ENCODE measurements around the gene CDC37.

CDC37 gene

DNA sequence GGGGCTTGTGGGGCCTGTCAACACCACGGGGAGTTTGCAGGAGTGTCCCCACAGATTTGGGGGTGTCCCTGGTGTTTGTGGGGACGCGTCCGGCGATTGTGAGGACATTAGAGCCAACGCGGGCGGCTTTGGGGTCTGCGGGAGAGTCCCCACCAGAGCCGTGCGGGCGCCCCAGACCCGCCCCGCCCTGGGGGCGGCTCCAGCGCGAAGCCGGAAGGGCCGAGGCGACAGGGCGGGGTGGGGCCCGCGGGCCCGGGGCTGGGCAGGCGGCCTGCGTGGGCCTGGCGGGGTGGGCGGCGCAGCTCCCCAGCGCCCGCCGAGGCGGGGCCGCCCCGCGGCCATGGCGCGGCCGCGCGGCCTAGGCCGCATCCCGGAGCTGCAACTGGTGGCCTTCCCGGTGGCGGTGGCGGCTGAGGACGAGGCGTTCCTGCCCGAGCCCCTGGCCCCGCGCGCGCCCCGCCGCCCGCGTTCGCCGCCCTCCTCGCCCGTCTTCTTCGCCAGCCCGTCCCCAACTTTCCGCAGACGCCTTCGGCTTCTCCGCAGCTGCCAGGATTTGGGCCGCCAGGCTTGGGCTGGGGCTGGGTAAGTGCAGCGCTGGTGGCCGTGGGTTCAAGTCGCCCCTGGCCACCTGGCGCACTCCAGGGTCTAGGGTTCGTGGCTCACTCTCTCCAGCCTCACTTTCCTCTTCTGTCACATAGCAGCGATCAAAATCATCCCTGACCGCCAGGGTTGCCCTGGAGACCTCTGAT is 27.3 kb upstream of the CDC37 start:
- peaks cover 0 to 25% (median 20%) of the 10 kb centered on the region in 4 donors for H3K4me1 ChIP-seq
- no peak for TF ChIP-seq CTCF (IDR thresholded peaks at IDR 0.05)
- intact Hi-C loops (cut with DNase I; ENCODE audit: low total_unique reads) = no loop called here
- no peaks in the 10 kb centered on the region for H3K36me3 ChIP-seq
- DNase-seq = peak; percentile 45 to 83
- peaks cover 0 to 19% of the 10 kb centered on the region in 2 donors for H3K27me3 ChIP-seq
- peak overlapping the region in 1 of 2 donors; percentile 45 for H3K27ac ChIP-seq
- peak overlapping the region; percentile 59 to 62 for H3K4me3 ChIP-seq
- no peaks in the 10 kb centered on the region for H3K9me3 ChIP-seq

- H3K27me3 ChIP-seq = peaks cover 0 to 31% of the 10 kb centered on the region in 2 donors
- TF ChIP-seq CTCF (IDR thresholded peaks at IDR 0.05) = no peak
Measured at GRCh38 chr19:10428996-10429381, 25.6 kb upstream of the CDC37 start.

GRCh38 chr19:10427169-10427568 is 23.8 kb upstream of the CDC37 start:
- intact Hi-C loops (cut with DNase I; ENCODE audit: low total_unique reads) = loop anchor here (10.0 kb wide), 1 partner anchor 48 kb away; no protein-coding TSS in a partner anchor
- peaks cover 0 to 38% of the 10 kb centered on the region in 2 donors for H3K27me3 ChIP-seq
- H3K36me3 ChIP-seq = no peaks in the 10 kb centered on the region
- H3K27ac ChIP-seq = no peak overlapping the region
- DNase-seq = no peak
- H3K4me1 ChIP-seq = peaks cover 0 to 29% (median 20%) of the 10 kb centered on the region in 4 donors
- no peaks in the 10 kb centered on the region for H3K9me3 ChIP-seq
- no peak overlapping the region for H3K4me3 ChIP-seq
- no peak for TF ChIP-seq CTCF (IDR thresholded peaks at IDR 0.05)

More at GRCh38 chr19:10428996-10429381, 25.6 kb upstream of the CDC37 start:
- peaks cover 0 to 34% (median 26%) of the 10 kb centered on the region in 4 donors for H3K4me1 ChIP-seq
- no peak overlapping the region for H3K27ac ChIP-seq
- intact Hi-C loops (cut with DNase I; ENCODE audit: low total_unique reads) = loop anchor here (10.0 kb wide), 1 partner anchor 46 kb away; no protein-coding TSS in a partner anchor
- no peak for DNase-seq
- H3K36me3 ChIP-seq = no peaks in the 10 kb centered on the region
- no peak overlapping the region for H3K4me3 ChIP-seq
- no peaks in the 10 kb centered on the region for H3K9me3 ChIP-seq

DNA sequence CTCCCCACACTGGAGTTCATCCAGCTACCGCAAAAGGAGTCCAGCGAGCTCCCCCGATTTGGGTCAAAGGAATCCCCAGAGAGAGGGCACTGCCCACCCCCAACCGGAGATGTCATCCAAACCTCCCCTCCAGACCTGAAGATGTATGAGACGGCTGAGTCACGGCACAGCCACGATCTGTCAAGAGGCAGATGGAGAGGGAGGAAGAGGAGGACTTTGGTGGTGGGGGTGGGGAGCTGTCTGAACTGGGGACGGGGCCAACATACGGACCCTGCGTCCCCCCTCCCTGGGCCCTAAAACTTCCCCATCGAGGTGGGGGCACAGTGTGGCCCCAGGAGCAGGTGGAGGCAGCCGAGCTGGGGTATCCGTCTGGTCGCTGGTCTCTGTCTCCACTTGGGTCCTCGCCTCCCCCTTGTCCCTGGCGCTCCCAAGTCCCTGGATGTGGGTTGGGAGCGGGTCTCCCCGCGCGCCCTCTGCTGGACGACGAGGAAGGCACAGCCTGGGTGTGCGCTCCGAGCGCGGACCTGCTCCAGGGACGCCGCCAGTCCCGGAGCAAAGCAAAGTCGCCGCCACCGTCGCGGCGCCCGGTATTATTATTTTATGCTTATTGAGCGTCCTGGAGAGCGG is 20.8 kb upstream of the CDC37 start:
- H3K27ac ChIP-seq = no peak overlapping the region
- peaks cover 0 to 33% (median 29%) of the 10 kb centered on the region in 4 donors for H3K4me1 ChIP-seq
- H3K27me3 ChIP-seq = peaks cover 0 to 61% of the 10 kb centered on the region in 2 donors
- H3K9me3 ChIP-seq = no peaks in the 10 kb centered on the region
- no peaks in the 10 kb centered on the region for H3K36me3 ChIP-seq
- peak; percentile 75 to 82 for DNase-seq
- peak; percentile 84 to 96 for TF ChIP-seq CTCF (IDR thresholded peaks at IDR 0.05)
- H3K4me3 ChIP-seq = peak overlapping the region; percentile 9 to 31
- intact Hi-C loops (cut with DNase I; ENCODE audit: low total_unique reads) = loop anchor here (2.0 to 10.0 kb wide), 2 partner anchors 19 to 51 kb away; no protein-coding TSS in a partner anchor

DNA sequence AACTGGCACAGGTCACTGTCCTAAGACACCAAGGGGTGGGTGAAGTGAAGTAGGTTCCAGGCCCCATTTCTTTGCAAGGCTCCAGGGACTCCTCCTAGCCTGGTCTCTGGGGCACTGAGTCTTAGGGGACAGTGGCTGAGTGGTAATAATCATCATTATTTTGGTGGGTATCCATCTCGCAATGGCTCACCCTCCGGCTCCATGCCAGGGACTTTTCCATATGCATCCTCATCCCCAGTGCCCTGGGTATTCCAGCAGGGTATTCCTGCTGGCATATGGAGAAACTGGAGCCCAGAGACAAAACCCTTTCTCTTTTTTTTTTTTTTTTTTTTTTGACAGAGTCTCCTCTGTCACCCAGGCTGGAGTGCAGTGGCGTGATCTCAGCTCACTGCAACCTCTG is 19.5 kb upstream of the CDC37 start:
- H3K36me3 ChIP-seq = no peaks in the 10 kb centered on the region
- no peak overlapping the region for H3K27ac ChIP-seq
- H3K9me3 ChIP-seq = no peaks in the 10 kb centered on the region
- no peak for DNase-seq
- intact Hi-C loops (cut with DNase I; ENCODE audit: low total_unique reads) = loop anchor here (10.0 kb wide), 1 partner anchor 52 kb away; no protein-coding TSS in a partner anchor
- peaks cover 0 to 45% (median 39%) of the 10 kb centered on the region in 4 donors for H3K4me1 ChIP-seq
- H3K4me3 ChIP-seq = no peak overlapping the region
- no peak for TF ChIP-seq CTCF (IDR thresholded peaks at IDR 0.05)
- H3K27me3 ChIP-seq = peaks cover 0 to 74% of the 10 kb centered on the region in 2 donors
